Stimulated activated CD8-positive, alpha-beta memory T cell treated with anti-CD3 and anti-CD28 coated beads, Interleukin-15, amount 100 ng/mL, for 1 hour (primary cell): Measurements from ENCODE around the gene ZNF837.

Experiments used
- DNase-seq: peaks from one replicate; pipeline ENCODE4 v3.0.0-alpha.2; 2020; ENCODE audit warnings: low read depth

Gene ZNF837

GRCh38 chr19:58368561-58369360 lies 12.1 kb downstream of the ZNF837 start:
- no peak for DNase-seq

- no peak for DNase-seq
These were observed 13.0 kb downstream of the ZNF837 start for GRCh38 chr19:58367698-58368454.

DNA sequence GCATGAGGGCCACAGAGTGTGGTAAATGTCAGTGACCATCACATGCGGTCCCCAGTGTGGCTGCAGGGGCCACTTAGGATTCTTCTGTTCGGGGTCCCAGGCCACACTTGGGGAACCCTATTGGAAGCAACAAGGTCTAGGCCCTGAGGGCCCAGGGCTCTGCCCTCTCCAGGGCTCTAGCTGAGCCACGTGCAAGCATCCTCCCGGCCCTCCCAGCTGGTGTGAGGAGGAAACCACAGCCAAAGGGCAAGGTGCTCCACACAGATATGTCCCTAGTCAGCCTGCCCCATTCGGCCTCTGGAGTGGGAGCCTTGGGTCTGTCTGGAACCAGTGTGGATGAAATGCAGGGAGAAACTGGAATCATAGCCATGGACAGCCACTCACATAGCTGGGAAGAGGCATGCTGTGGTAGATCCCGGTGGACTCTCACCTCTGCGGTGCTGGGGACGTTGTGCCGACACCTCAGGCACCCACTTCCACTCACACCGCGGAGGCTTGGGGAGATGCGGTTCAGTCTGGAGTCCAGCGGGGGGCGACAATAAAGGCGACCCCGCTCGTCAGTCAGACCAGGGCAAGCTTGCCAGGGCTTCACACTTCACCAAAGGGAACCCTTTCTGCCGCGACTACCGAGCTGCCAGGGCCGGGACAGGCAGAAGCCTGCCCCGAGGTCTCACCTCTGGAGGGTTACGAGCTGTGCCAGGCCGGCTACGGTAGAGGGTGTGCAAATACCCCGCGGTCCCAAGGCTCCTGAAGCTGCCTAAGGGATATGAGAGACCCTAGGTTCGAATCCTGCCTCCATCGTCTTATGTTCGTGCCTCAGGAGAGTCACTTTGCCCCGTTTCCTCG lies 14.0 kb downstream of the ZNF837 start:
- no peak for DNase-seq

DNA sequence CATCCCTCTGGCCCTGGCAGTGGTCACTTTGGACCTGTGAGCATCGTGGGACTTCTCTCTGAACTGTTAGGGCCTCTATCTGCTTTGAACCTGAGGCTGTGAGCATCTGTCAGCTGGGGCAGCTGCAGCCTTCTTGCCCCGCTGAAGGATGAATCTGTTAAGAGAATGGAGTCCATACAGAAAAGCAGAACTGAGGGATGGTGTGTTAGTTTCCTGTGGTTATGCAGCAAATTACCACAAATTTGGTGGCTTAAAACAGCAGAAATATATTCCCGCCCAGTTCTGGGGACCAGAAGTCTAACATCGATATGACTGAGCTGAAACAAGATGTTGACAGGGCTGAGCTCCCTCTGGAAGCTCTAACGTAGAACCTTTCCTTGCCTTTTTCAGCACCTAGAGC lies 16.7 kb downstream of the ZNF837 start:
- no peak for DNase-seq

- peak; percentile 91 for DNase-seq
These were observed 18.4 kb downstream of the ZNF837 start, which contains the start of gene ZNF497 for GRCh38 chr19:58362272-58362994. Gene ZNF497 (minus strand): TSS chr19:58362751. CDS start chr19:58357635, 5,116 bp downstream.

GRCh38 chr19:58361900-58362271 lies 18.9 kb downstream of the ZNF837 start:
- DNase-seq = no peak

DNA sequence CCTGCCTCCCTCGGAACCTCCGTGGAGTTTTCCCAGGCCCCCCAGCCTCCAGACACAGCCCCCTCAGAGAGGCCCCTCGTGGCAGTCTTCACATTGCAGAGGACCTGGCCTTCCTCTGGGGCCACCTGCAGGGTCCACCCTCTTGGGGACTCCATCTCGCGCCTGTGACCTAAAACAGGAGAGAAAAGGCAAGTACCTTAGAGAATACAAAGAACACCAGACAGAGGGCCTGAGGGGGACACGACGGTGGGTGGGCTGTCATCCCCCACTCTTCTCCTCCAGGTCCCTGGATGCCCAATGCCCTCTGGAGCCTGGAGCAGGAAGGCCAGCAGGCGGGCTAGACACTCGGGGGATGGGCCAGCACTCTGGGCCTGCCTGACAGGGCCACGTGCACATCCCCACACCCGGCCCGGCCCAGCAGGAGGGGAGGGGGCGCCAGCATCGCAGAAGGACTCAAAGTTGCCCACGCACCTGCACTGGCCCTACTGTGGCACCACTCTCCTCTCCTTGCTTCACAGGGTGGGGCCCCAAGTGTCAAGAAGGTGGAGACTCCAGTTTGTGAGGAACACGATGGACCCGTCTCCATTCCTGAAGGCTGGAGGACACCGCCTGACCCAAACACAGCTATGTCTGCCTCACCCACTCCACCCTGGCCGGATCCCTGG lies 23.2 kb downstream of the ZNF837 start:
- DNase-seq = no peak

DNA sequence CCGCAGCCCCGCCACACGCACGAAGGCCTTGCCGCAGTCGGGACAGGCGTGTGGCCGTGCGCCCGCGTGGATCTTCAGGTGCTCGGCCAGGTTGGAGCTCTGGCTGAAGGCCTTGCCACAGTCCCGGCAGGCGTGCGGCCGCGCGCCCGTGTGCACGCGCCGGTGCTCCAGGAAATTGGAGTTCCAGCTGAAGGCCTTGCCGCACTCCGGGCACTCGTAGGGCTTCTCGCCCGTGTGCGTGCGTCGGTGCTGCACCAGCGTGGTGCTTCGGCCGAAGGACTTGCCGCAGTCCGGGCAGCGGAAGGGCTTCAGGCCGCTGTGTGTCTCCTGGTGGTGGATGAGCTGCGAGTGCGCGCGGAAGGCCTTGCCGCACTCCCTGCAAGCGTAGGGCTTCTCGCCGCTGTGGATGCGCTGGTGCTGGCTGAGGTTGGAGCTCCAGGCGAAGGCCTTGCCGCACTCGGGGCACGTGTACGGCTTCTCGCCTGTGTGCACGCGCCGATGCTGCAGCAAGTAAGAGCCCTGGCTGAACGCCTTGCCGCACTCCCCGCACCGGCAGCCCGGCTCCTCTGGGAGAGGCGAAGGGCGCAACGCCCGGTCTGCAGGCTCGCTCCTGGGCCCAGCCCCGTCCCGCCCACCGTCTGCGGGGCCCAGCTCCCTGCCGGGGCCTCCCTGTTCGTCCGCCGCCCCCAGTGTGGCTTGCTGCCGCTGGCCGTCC lies 23.9 kb downstream of the ZNF837 start:
- no peak for DNase-seq

DNA sequence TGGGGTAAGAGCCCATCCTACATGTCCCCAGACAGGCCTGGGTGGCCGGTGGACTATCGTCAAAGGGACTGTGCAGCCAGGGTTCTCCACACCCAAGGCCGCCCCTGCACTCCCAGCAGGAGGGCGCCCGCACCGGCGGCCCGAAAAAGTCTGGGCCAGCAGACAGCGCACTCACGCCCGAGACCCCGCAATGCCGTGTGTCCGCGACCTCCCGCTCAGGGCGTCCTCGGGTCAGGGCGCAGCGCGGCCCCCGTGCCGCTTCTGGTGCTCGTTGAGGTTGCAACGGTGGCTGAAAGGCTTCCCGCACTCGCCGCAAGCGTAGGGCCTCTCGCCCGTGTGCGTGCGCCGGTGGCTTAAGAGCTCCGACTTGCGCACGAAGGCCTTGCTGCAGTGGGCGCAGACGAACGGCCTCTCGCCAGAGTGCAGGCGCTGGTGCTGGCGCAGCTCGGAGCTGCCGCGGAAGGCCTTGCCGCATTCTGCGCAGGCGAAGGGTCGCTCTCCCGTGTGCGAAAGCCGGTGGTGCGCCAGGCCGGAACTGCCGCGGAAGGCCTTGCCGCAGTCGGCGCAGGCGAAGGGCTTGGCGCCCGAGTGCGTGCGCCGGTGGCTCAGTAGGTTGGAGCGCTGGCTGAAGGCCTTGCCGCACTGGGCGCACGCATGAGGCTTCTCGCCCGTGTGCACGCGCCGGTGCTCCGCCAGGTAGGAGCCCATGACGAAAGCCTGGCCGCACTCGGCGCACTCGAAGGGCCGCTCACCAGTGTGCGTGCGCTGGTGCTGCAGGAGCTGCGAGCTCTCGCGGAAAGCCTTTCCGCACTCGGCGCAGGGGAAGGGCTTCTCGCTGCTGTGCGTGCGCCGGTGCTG lies 24.7 kb downstream of the ZNF837 start:
- DNase-seq = no peak

DNA sequence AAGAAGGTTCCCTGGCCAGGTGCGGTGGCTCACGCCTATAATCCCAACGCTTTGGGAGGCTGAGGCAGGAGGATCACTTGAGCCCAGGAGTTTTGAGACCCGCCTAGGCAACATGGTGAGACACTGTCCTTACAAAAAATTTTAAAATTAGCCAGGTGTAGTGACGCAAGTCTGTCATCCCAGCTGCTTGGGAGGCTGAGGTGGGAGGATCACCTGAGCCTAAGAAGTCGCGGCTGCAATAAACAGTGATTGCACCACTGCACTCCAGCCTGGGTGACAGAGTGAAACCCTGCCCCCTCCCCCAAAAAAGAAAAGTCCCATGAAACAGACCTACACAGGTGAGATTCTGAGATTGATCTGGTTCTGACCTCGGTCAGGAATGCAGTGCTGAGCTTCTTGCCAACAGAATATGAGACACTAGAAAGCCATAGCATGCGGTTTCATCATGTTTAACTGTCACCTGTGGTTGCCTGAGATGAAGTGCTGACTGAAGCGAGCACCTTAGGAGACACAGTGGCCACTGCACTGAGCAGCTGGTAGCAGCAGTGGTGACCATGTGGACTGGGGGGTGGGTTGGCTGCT lies 25.5 kb downstream of the ZNF837 start:
- DNase-seq = no peak

DNA sequence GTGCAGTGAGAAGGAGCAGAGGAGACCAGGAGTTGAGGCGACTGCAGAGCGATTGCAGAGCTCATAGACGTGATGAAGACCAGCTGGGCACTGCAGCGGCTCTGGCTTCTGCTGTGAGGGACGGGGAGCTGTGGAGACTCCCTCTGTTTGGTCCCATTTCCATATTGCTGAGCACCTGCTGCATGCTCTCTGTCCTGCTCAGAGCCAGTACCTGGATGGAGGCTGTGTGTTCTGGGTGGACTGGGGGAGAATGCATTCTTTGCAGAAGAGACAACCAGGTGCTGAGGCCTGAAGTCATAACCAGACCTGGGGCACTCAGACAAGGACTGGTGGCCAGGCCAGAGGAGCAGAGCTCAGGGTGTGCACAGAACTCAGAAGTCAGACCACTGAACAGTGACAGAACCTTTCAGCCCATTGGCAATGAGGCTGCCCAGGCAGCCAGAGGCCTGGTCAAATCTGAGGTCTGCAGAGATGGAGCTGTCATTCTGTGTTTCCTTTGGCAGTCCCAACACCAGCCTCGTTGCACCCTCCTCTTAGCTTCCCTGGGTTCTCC lies 26.3 kb downstream of the ZNF837 start:
- no peak for DNase-seq

- DNase-seq = no peak
These were observed 26.9 kb downstream of the ZNF837 start for GRCh38 chr19:58353717-58354477.

DNA sequence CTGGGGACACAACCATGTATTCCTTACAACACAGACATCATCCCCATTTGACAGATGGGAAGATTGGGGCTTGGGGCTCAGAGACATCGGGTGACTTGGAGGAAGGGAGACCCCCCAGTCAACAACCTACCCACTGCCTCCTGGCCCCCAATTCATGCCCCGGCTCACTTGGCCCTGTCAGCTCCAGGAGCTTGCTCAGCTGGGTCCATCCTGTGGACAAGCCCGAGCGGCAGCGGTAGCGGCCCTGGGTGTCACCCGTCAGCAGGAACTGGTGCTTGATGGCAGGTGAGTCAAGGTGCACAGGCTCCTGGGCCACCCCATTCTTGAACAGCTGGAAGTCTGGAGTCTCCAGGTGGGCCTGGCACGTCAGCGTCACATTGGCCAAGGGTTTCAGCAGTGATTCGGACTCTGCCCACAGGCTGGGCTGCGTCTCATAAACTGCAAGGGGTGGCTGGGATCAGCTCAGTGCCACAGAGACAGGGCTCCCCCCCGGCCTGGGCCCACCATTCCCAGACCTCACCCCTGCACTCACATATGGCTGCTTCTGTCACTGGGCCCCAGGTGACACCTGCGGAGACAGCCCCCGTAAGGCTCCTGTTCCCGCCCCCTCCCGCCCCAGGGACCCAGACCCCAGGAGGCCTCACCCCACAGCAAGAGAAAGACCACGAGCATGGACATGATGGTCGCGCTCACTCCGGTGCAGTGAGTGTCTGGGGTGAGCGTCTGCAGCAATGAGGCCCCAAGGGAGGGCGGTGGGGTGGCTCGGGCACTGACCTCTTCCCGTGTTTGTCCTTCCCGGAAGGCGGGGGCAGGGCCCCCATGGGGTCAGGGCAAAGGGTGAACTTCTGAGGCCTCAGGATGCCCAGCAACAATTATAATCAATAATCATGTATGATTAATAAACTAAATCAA lies 27.8 kb downstream of the ZNF837 start, which contains the start of gene A1BG:
Gene A1BG, minus strand, starts transcription at position 733 of the 912 bp plus-strand sequence. Its CDS starts 55 bp downstream, at position 678.
- no peak for DNase-seq

DNA sequence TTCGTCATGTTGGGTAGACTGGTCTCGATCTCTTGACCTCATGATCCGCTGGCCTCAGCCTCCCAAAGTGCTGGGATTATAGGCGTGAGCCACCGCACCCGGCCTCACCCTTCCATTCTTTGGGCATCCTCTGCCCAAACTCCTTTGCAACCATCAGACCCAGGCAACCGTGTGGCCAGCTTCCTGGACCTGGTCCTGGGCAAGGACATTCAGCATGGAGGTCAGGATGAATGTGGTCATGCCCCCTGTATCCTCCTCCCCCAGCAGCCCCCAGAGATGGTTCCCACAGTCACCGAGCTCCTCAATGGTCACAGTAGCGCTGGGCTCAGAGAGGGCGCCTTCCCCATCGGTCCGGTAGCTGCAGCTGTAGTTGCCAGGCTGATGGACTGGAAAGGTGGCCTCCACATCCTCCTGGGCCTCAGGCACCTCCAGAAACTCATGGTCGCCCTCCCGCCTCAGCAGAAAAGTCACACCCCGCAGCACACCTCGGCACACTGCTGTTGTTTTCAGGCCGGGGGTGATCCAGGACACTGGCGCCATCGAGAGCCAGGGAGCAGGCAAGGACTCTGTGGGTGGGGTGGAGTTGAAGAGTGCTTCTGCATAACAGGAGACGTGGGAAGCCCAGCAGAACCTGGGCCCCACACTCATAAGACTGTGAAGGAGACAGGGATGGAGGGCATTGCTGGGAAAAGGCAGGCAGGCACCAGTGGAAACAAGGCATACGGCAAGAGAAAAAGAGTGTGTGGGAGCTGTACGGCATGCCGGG lies 28.7 kb downstream of the ZNF837 start:
- DNase-seq = no peak

GRCh38 chr19:58351558-58351878 lies 29.3 kb downstream of the ZNF837 start:
- no peak for DNase-seq

GRCh38 chr19:58350871-58351557 lies 29.8 kb downstream of the ZNF837 start:
- DNase-seq = no peak
